Neural progenitor cell (in vitro differentiated cells): ENCODE results near the gene S100A14. TPM values are rescaled to one million over a fixed set of nuclear protein-coding genes. Genes with fewer than 3 reads are reported as not detected.

ENCODE experiments used
- DNase-seq: peaks from one replicate; pipeline ENCODE4 v3.0.0-alpha.2; 2016; ENCODE audit warnings: low spot score
- H2AFZ ChIP-seq: fragments of 200-600 bp; sonication (generic); replicated peaks from 2 replicates; pipeline ENCODE4 v1.6.1; 2016; ENCODE audit warnings: antibody characterized with exemption
- H3F3A ChIP-seq: fragments of 200-600 bp; sonication (generic); 2 replicates; pipeline ENCODE4 v1.6.1; 2016; ENCODE audit warnings: antibody characterized with exemption, low read depth
- H3K27ac ChIP-seq: fragments of 200-600 bp; sonication (generic); 2 replicates; pipeline ENCODE4 v1.5.1; 2016; ENCODE audit warnings: mild to moderate bottlenecking
- H3K27me3 ChIP-seq: fragments of 200-600 bp; sonication (generic); 2 replicates; pipeline ENCODE4 v1.6.1; 2016; ENCODE audit warnings: mild to moderate bottlenecking, moderate library complexity
- H3K36me3 ChIP-seq: fragments of 200-600 bp; sonication (generic); 2 replicates; pipeline ENCODE4 v1.5.1; 2016
- H3K4me1 ChIP-seq: fragments of 200-600 bp; sonication (generic); 2 replicates; pipeline ENCODE4 v1.6.1; 2016; ENCODE audit warnings: mixed run types
- H3K4me2 ChIP-seq: fragments of 200-600 bp; sonication (generic); 2 replicates; pipeline ENCODE4 v1.6.1; 2016
- H3K4me3 ChIP-seq: fragments of 200-600 bp; sonication (generic); 2 replicates; pipeline ENCODE4 v1.5.1; 2016
- H3K79me2 ChIP-seq: fragments of 200-600 bp; sonication (generic); 2 replicates; pipeline ENCODE4 v1.6.1; 2016; ENCODE audit warnings: low read depth
- H3K9ac ChIP-seq: fragments of 200-600 bp; sonication (generic); 2 replicates; pipeline ENCODE4 v1.6.1; 2016
- H3K9me3 ChIP-seq: fragments of 200-600 bp; sonication (generic); 2 replicates; pipeline ENCODE4 v1.5.1; 2016; ENCODE audit warnings: low read depth
- H4K20me1 ChIP-seq: fragments of 200-600 bp; sonication (generic); 2 replicates; pipeline ENCODE4 v1.6.1; 2016; ENCODE audit warnings: low read depth
- H3K27ac Mint-ChIP-seq: 3 replicates; pipeline ENCODE4 v1.8.0; 2021; ENCODE audit warnings: mixed read lengths
- H3K27me3 Mint-ChIP-seq: 2 replicates; pipeline ENCODE4 v1.8.0; 2022; ENCODE audit warnings: low read depth, mild to moderate bottlenecking, inconsistent platforms, moderate library complexity, mixed read lengths; ENCODE audit not compliant: insufficient read depth
- H3K36me3 Mint-ChIP-seq: 3 replicates; pipeline ENCODE4 v1.8.0; 2021; ENCODE audit warnings: mixed read lengths
- H3K4me1 Mint-ChIP-seq: 3 replicates; pipeline ENCODE4 v1.8.0; 2021; ENCODE audit warnings: mixed read lengths
- H3K4me3 Mint-ChIP-seq: 3 replicates; pipeline ENCODE4 v1.8.0; 2021; ENCODE audit warnings: mild to moderate bottlenecking, moderate library complexity, mixed read lengths
- H3K9me3 Mint-ChIP-seq: 3 replicates; pipeline ENCODE4 v1.8.0; 2020; ENCODE audit warnings: mixed read lengths
- EZH2 ChIP-seq: fragments of 200-600 bp; sonication (generic); IDR thresholded peaks from 2 replicates; pipeline ENCODE4 v1.6.1; 2017; ENCODE audit warnings: antibody characterized with exemption, mild to moderate bottlenecking, moderate library complexity
- EZH2phosphoT487 ChIP-seq: fragments of 200-600 bp; sonication (generic); IDR thresholded peaks from 2 replicates; pipeline ENCODE4 v1.6.1; 2017; ENCODE audit warnings: antibody characterized with exemption
- total RNA-seq: library from RNA; depleted of rRNA; stranded (reverse); fragments of >200 nt; gene quantifications from 2 replicates; pipeline ENCODE4 v1.2.3, GENCODE V29; 2015; ENCODE audit warnings: low replicate concordance
- TF ChIP-seq, protein P1 (sequence below): fragments of 200-600 bp; sonication (generic); IDR thresholded peaks from 2 replicates; pipeline ENCODE4 v1.5.1; 2017; ENCODE audit warnings: antibody characterized with exemption, mild to moderate bottlenecking

Gene S100A14
- total RNA-seq, 1 donor from 2014 or later, result not detected

DNA sequence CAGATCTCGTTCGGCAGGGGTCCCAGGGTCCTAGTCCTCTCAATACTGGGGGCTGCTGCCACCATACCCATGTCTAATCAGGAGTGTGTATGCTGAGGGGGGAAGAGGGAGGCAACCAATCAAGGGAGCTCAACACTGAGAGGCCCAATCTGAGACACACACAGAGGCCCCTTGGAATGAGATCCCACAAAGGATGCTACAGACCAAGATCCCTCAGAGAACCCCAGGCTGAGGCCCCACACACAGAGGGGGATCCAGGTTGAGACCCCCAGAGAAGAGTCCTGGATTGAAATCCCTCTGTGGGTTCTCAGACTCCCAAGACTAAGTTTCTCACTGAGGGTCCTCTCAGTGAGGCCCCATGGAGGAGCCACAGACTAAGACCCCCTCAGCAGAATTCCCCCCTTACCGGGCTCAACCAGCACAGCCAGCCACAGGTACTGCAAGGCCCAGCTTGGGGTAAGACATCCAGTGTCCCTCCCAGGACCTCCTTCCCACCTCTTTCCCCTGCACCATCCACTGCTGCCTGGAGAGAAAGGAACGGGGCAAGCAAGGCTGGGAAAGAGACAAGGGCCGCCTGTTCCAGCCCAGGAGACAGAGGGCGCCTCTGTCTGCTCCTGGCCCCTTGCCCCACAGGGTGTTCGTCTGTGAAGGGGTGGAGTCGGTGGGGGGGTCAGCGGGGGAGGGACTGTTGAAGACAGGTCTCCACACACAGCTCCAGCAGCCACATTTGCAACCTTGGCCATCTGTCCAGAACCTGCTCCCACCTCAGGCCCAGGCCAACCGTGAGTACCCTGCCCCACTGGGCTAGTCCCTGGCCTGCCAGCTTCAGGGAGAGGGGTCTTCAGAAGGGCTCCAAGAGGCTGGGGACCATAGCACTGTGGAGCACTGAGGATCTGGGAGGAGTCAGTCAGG lies 11.8 kb upstream of the S100A14 start, which contains the start of gene S100A1:
TSS of gene S100A1 (plus strand) at position 720 of the 912 bp plus-strand sequence. CDS start 2,088 bp downstream, outside the sequence.
- Mint-ChIP-seq H3K27ac (peak within 1 kb of the TSS; percentile 99), H3K4me1 (peaks cover 43% of the 10 kb centered on the region), H3K36me3 (peaks cover 10% of the 10 kb centered on the region), H3K9me3 (no peaks in the 10 kb centered on the region), H3K27me3 (peaks cover 7% of the 10 kb centered on the region), H3K4me3 (peak within 1 kb of the TSS; percentile 91)
- Histone ChIP-seq H3K27me3 (no peaks in the 10 kb centered on the region), H3K27ac (no peak within 1 kb of the TSS), H3K36me3 (no peaks in the 10 kb centered on the region), H3K9ac (no peak within 1 kb of the TSS), H3F3A (no peaks in the 10 kb centered on the region), H3K4me1 (peaks cover 22% of the 10 kb centered on the region), H3K79me2 (peaks cover 8% of the 10 kb centered on the region), H3K4me2 (peak within 1 kb of the TSS; percentile 81), H4K20me1 (no peaks in the 10 kb centered on the region), H2AFZ (peak within 1 kb of the TSS; percentile 43), H3K4me3 (peak within 1 kb of the TSS; percentile 50), H3K9me3 (no peaks in the 10 kb centered on the region)
- TF ChIP-seq, protein P1, sequence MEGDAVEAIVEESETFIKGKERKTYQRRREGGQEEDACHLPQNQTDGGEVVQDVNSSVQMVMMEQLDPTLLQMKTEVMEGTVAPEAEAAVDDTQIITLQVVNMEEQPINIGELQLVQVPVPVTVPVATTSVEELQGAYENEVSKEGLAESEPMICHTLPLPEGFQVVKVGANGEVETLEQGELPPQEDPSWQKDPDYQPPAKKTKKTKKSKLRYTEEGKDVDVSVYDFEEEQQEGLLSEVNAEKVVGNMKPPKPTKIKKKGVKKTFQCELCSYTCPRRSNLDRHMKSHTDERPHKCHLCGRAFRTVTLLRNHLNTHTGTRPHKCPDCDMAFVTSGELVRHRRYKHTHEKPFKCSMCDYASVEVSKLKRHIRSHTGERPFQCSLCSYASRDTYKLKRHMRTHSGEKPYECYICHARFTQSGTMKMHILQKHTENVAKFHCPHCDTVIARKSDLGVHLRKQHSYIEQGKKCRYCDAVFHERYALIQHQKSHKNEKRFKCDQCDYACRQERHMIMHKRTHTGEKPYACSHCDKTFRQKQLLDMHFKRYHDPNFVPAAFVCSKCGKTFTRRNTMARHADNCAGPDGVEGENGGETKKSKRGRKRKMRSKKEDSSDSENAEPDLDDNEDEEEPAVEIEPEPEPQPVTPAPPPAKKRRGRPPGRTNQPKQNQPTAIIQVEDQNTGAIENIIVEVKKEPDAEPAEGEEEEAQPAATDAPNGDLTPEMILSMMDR, result no peak
- TF ChIP-seq EZH2phosphoT487 (no peak), EZH2 (no peak)
- no peak for DNase-seq

DNA sequence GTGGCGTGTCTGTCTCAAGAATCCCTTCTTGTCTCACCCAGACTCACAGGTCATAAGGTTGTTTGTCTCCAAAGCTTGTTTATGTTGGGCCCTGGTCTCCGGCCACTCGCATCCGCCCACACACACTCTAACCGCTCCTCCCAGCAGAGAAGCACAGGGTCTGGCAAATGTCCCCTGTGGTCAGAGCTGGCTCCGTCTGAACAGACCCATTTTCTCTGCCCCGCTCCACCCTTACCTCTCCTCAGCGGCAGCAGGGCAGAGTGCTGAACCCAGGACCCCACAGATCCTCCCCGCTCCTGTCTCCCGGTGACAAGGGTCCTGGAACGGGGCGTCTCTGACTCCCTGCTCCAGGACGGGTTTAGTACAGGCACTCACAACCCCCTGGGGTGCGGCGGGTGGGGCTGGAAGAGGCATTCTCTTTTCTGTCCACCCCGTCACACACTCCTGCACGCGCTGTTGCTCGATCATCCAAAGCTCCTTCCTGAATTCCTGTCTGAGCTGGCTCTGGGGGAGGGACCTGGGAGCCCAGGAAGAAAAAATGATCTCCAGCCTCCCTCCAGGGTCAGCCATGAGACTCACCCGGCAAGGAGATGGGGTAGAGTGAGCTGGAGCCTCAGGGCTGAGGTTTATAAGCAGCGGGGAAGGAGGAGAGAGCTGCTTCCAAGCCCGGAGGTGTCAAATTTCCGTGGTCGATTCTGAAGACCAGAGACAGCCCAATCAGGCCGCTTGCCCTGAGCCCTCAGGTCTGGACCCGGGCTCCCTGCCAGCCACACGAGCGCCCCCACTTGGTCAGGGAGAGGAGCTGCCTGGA lies 11.0 kb upstream of the S100A14 start, which contains the start of gene S100A13:
TSS of gene S100A13 (minus strand) at position 602 of the 811 bp plus-strand sequence. CDS start 1,033 bp downstream, outside the sequence.
- Histone ChIP-seq H3K27ac (no peak within 1 kb of the TSS), H3K79me2 (peaks cover 8% of the 10 kb centered on the region), H3K4me2 (peak within 1 kb of the TSS; percentile 81), H4K20me1 (no peaks in the 10 kb centered on the region), H3F3A (no peaks in the 10 kb centered on the region), H3K4me1 (peaks cover 22% of the 10 kb centered on the region), H3K9me3 (no peaks in the 10 kb centered on the region), H2AFZ (peak within 1 kb of the TSS; percentile 43), H3K4me3 (peak within 1 kb of the TSS; percentile 50), H3K9ac (peak within 1 kb of the TSS; percentile 1), H3K36me3 (no peaks in the 10 kb centered on the region), H3K27me3 (no peaks in the 10 kb centered on the region)
- H3K27ac Mint-ChIP-seq, result peak within 1 kb of the TSS; percentile 99
- H3K36me3 Mint-ChIP-seq, result peaks cover 17% of the 10 kb centered on the region
- peaks cover 7% of the 10 kb centered on the region for H3K27me3 Mint-ChIP-seq
- no peak for TF ChIP-seq EZH2phosphoT487
- TF ChIP-seq, protein P1, result peak; percentile 90
- H3K4me1 Mint-ChIP-seq, result peaks cover 44% of the 10 kb centered on the region
- H3K9me3 Mint-ChIP-seq, result no peaks in the 10 kb centered on the region
- DNase-seq, result peak; percentile 97
- peak within 1 kb of the TSS; percentile 91 for H3K4me3 Mint-ChIP-seq

DNA sequence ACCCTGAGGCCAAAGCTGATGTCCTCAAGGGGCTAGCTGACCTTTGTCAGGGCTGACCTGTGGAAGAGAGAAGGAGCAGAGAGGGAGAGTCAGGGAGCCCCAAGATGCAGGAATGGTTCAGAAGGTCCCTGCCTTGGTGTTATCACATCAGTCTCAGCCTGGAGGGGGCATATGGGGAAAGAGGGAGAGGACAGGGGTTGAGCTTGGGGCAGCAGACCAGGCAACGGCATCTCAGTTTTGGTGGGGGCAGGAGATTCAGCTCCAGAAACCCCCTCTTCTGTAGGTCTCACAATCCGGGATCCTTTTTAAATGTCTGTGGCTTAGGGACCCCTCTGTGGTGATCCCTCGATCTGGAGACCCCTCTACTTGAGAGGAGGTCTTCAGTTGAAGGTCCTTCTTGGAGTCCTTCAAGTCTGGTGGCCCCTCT lies 10.4 kb upstream of the S100A14 start:
- Histone ChIP-seq H3K27me3 (no peaks in the 10 kb centered on the region), H4K20me1 (no peaks in the 10 kb centered on the region), H3K27ac (no peak overlapping the region), H3F3A (no peaks in the 10 kb centered on the region), H3K4me3 (peak overlapping the region; percentile 50), H3K4me2 (peak overlapping the region; percentile 81), H3K9ac (no peak overlapping the region), H3K9me3 (no peaks in the 10 kb centered on the region), H2AFZ (no peak overlapping the region), H3K4me1 (peaks cover 22% of the 10 kb centered on the region), H3K36me3 (no peaks in the 10 kb centered on the region), H3K79me2 (peaks cover 8% of the 10 kb centered on the region)
- Mint-ChIP-seq H3K4me1 (peaks cover 44% of the 10 kb centered on the region), H3K27ac (peak overlapping the region; percentile 99), H3K4me3 (peak overlapping the region; percentile 91), H3K27me3 (peaks cover 7% of the 10 kb centered on the region), H3K36me3 (peaks cover 17% of the 10 kb centered on the region), H3K9me3 (no peaks in the 10 kb centered on the region)
- TF ChIP-seq, protein P1, result no peak
- no peak for TF ChIP-seq EZH2
- TF ChIP-seq EZH2phosphoT487, result no peak
- DNase-seq, result no peak
